Astrocyte of the spinal cord (primary cell): ENCODE results near the gene TTC39C.

ENCODE experiments used
- DNase-seq: peaks from one replicate; pipeline ENCODE4 v3.0.0; 2011; ENCODE audit warnings: low read depth, low spot score
- H3K4me3 ChIP-seq: 2 replicates; pipeline ENCODE4 v1.5.1; 2011; ENCODE audit warnings: low read depth, mild to moderate bottlenecking, low read length, moderate library complexity
- in situ Hi-C: cut with HindIII; loops from 2 replicates; pipeline ENCODE4 v1.10.0; 2017; ENCODE audit warnings: low sequenced_read_pairs
- TF ChIP-seq, protein P1 (sequence below): IDR thresholded peaks from 2 replicates; pipeline ENCODE4 v1.5.1; 2012; ENCODE audit warnings: low read depth, mild to moderate bottlenecking, low read length, inconsistent platforms

TTC39C gene

DNA sequence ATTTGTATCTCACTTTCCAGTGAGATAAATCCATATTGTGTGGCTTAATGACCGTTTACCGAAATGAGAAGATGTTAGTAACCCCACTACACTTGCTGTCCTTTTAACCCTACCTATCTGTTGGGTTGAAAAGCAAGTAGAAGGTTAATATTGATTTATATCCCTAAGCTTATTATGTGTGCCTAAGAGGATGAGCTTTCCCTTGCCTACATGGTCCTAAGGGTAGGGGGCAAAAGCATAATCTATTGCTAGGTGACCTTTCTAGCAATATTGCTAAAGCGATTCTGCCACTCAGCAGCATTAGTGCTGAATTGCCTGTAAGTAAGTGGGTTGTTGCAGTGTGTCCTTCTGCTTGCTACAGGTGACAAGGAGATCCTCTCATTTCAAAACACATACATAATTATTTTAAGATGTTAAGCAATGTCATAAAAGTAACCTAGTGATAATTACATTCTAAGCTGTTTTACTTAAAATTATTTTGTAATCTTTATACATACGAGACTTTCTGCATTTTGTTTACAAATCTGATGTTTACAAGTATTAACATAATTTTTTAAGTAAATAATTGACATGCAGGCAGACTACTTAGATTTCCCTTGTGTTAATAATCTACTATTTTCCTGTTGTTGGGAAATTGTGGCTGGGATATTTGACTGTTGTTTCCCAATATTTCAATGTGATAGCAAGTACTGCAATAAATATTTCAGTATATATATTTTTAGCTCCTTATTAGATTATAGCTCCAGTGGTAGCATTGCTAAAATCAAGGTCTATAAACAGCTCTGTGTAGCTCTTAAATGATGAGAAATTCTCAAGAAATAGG is 75.2 kb downstream of the TTC39C start:
- no peak for DNase-seq
- in situ Hi-C loops = no loop called here
- TF ChIP-seq, protein P1, sequence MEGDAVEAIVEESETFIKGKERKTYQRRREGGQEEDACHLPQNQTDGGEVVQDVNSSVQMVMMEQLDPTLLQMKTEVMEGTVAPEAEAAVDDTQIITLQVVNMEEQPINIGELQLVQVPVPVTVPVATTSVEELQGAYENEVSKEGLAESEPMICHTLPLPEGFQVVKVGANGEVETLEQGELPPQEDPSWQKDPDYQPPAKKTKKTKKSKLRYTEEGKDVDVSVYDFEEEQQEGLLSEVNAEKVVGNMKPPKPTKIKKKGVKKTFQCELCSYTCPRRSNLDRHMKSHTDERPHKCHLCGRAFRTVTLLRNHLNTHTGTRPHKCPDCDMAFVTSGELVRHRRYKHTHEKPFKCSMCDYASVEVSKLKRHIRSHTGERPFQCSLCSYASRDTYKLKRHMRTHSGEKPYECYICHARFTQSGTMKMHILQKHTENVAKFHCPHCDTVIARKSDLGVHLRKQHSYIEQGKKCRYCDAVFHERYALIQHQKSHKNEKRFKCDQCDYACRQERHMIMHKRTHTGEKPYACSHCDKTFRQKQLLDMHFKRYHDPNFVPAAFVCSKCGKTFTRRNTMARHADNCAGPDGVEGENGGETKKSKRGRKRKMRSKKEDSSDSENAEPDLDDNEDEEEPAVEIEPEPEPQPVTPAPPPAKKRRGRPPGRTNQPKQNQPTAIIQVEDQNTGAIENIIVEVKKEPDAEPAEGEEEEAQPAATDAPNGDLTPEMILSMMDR = no peak
- H3K4me3 ChIP-seq = no peak overlapping the region

DNA sequence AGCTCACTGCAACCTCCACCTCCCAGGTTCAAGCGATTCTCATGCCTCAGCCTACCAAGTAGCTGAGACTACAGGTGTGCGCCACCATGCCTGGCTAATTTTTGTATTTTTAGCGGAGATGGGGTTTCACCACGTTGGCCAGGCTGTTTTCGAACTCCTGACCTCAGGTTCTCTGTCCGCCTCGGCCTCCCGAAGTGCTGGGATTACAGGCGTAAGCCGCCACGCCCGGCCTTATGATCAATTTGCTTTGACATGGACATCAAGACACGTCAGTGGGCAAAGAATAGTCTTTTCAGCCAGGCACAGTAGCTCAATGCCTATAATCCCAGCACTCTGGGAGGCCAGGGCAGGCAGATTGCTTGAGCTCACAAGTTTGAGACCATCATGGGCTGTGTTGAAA is 76.3 kb downstream of the TTC39C start:
- TF ChIP-seq, protein P1 = no peak
- in situ Hi-C loops = no loop called here
- no peak overlapping the region for H3K4me3 ChIP-seq
- DNase-seq = no peak

DNA sequence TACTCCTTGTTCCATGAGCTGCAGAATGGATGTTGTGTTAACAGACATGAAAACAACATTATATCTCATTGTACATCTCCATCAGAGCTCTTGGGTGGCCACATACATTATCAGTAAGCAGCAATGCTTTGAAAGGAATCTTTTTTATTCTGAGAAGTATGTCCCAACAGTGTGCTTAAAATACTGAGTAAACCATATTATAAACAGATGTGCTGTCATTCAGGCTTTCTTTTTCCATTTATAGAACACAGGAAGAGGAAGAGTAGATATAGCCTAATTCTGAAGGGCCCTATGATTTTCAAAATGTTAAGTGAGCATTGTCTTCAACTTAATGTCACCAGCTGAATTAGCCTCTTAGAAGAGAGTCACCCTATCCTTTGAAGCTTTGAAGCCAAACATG is 80.0 kb downstream of the TTC39C start:
- no peak for DNase-seq
- in situ Hi-C loops = no loop called here
- no peak overlapping the region for H3K4me3 ChIP-seq
- TF ChIP-seq, protein P1 = no peak

DNA sequence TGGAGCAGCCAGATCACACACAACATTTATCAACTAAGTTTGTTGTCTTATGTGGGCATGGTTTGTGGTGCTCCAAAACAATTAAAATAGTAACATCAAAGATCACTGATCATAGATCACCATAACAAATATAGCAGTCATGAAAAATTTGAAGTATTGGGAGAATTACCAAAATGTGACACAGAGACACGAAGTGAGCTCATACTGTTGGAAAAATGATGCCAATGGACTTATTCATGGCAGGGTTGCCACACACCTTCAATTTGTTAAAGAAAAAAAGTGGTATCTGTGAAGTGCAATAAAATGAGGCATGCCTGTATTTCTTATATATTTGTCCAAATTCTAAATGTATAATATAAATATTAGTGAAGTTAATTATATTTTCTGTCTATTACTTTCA is 81.4 kb downstream of the TTC39C start:
- no peak overlapping the region for H3K4me3 ChIP-seq
- TF ChIP-seq, protein P1 = no peak
- in situ Hi-C loops = no loop called here
- DNase-seq = no peak

DNA sequence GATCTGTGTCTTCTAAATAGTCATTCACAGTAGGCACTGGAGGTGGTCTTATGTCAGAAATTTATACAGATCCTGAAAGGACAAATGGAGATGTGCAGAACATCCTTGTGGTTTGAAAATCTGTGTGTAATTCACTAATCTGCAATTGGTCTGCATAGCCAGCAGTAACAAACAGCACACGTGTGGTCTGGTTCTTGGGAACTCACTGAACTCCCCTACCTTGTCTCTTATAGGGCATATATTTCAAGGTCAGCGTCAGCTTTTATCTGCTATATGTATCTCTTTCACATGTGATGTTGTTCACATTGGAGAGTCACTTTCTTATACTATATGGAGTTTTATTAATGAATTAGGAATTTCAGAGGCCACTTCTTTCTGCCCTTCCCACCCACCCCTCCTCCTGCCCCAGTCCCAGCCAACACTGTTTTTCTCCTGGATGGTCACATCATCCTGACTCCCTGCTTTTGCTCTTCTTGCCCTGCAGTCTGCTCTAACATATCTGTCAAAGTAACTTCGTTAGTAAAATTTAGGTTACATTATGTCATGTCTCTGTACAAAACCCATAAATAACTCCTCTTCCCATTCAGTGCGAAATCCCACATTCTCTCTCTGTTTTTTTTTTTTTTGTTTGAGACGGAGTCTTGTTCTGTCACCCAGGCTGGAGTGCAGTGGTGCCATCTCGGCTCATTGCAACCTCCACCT is 88.9 kb downstream of the TTC39C start:
- in situ Hi-C loops = no loop called here
- DNase-seq = no peak
- TF ChIP-seq, protein P1 = no peak
- H3K4me3 ChIP-seq = no peak overlapping the region

DNA sequence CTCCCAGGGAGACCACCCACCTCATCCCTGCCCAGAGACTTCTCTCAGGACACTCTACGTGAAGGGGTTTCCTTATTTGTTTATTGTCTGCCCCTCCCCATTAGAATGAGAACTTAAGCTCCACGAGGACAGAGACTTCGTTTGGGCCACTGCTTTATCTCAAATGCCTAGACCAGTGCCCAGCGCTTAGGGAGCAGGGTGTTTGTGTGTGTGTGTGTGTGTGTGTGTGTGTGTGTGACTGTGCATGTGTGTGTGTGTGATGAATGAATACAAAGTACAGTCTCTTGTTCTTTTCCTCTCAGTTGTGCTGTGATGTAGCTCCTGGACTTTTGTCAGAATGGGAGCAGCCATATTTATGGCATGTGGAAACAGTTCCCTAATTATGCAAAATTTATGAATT is 89.9 kb downstream of the TTC39C start:
- TF ChIP-seq, protein P1 = no peak
- in situ Hi-C loops = no loop called here
- DNase-seq = no peak
- H3K4me3 ChIP-seq = no peak overlapping the region
